Motor neuron (in vitro differentiated cells): ENCODE results near the gene ZNF410. TPM values are rescaled to one million over a fixed set of nuclear protein-coding genes. Genes with fewer than 3 reads are reported as not detected.
A peak's percentile ranks its signal among the peaks of the same experiment; 100 is the strongest.
"Not testable (repeated sequence)": the region's sequence is repeated elsewhere in the genome, so short reads cannot be mapped to it uniquely, and the experiment has no call there.

ENCODE experiments used
- ATAC-seq, 8 experiments: fragments of 200-7000 bp; cut with Tn5 transposase; replicated peaks in 6 of 8; 2 replicates each; pipeline ENCODE4 v1.8.0; 2021; ENCODE audit warnings: mild to moderate bottlenecking in 8 of 8, moderate library complexity in 8 of 8
- H3K27ac ChIP-seq, 2 donors: fragments of 250-450 bp; sonication (Bioruptor Pico); 2 replicates each; pipeline ENCODE4 v1.9.0; 2021; ENCODE audit warnings: antibody characterized with exemption in 2 of 2, mild to moderate bottlenecking in 2 of 2, moderate library complexity in 1 of 2
- H3K4me1 ChIP-seq, 2 donors: fragments of 250-450 bp; sonication (Bioruptor Pico); replicated peaks in 1 of 2; 2 replicates each; pipeline ENCODE4 v1.6.1; 2021; ENCODE audit warnings: antibody characterized with exemption in 2 of 2, mild to moderate bottlenecking in 2 of 2, moderate library complexity in 1 of 2
- H3K4me3 ChIP-seq, 5 donors: fragments of 250-450 bp; sonication (Bioruptor Pico); 2 replicates each; pipeline ENCODE4 v1.9.0; 2021; ENCODE audit warnings: antibody characterized with exemption in 5 of 5, mild to moderate bottlenecking in 5 of 5, moderate library complexity in 4 of 5
- WGBS, 10 experiments: fragments of 450-650 bp; shearing (Covaris generic); methylation state at CpG; one replicate each; pipeline ENCODE4 v1.0.0; 2022; 5-methylcytosine and 5-hydroxymethylcytosine counted together
- in situ Hi-C, 9 experiments: fragments of 400-800 bp; cut with MboI; loops; one replicate each; pipeline ENCODE4 v1.15.0; 2021; ENCODE audit warnings: low sequenced_read_pairs in 9 of 9, low pct_unique_long_range_greater_than_20kb in 2 of 9; ENCODE audit not compliant: unreplicated experiment in 9 of 9
- total RNA-seq, 8 experiments: library from RNA; unstranded; fragments of 300-600 nt; gene quantifications; 2 replicates each; pipeline versions ENCODE4 v1.2.3 to v1.2.4, GENCODE V29; 2022

Gene ZNF410
- total RNA-seq, 8 experiments from 2014 or later = 32.8 to 63.6 (median 41.4) TPM

DNA sequence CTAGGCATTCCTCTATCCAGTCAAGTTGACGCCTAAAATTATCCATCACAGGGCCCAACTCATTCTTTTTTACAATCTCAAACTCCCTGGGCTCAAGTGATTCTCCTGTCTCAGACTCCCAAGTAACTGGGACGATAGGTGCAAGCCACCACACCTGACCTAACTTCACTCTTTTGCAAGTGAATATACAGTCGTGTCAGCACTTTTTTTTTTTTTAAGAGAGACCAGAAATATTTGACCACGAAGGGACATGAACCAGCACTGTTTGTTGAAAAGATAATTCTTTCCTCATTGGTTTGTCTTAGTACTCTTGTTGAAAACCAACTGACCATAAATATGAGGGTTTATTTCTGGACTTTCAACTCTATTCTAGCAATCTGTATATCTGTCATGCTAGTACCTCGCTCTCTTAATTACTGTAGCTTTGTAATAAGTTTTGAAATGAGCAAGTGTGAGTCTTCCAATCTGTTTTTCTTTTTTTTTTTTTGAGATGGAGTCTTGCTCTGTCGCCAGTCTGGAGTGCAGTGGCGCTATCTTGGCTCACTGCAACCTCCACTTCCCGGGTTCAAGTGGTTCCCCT, 21.0 kb upstream of the ZNF410 start:
- no peak for ATAC-seq
- Histone ChIP-seq H3K27ac (no peak overlapping the region), H3K4me3 (no peak overlapping the region), H3K4me1 (no peaks in the 10 kb centered on the region)
- WGBS, 10 experiments = 68 to 100% (median 85%) methylated on average over 3 to 7 of the region's 8 CpGs; no CpG with 5 or more reads in 1 of the 10 experiments
- in situ Hi-C loops = no loop called here

GRCh38 chr14:73869754-73870153, 16.9 kb upstream of the ZNF410 start:
- ATAC-seq, H3K27ac ChIP-seq, H3K4me3 ChIP-seq, in situ Hi-C loops, H3K4me1 ChIP-seq: not testable (repeated sequence)
- WGBS, 10 experiments = 40 to 100% (median 100%) methylated on average over 1 to 7 of the region's 11 CpGs; no CpG with 5 or more reads in 2 of the 10 experiments

GRCh38 chr14:73870525-73871235, 16.0 kb upstream of the ZNF410 start:
- H3K27ac ChIP-seq = no peak overlapping the region
- ATAC-seq = no peak
- 82 to 100% (median 100%) methylated on average over 1 to 2 of the region's 2 CpGs; no CpG with 5 or more reads in 2 of the 10 experiments for WGBS, 10 experiments
- no peaks in the 10 kb centered on the region for H3K4me1 ChIP-seq
- no peak overlapping the region for H3K4me3 ChIP-seq
- in situ Hi-C loops = no loop called here

GRCh38 chr14:73873660-73874059, 13.0 kb upstream of the ZNF410 start:
- WGBS, 10 experiments = 88 to 100% (median 100%) methylated on average over 1 to 3 of the region's 3 CpGs; no CpG with 5 or more reads in 3 of the 10 experiments
- in situ Hi-C loops = no loop called here
- no peak for ATAC-seq

GRCh38 chr14:73877790-73878189, 8.9 kb upstream of the ZNF410 start:
- WGBS, 10 experiments = 89 to 100% (median 100%) methylated on average over 1 to 3 of the region's 3 CpGs; no CpG with 5 or more reads in 4 of the 10 experiments
- no peaks in the 10 kb centered on the region for H3K4me1 ChIP-seq
- no peak overlapping the region for H3K4me3 ChIP-seq
- no peak overlapping the region for H3K27ac ChIP-seq
- no peak for ATAC-seq
- in situ Hi-C loops = no loop called here

More at GRCh38 chr14:73873660-73874059, 13.0 kb upstream of the ZNF410 start:
- H3K4me3 ChIP-seq = no peak overlapping the region
- H3K4me1 ChIP-seq = no peaks in the 10 kb centered on the region
- no peak overlapping the region for H3K27ac ChIP-seq

DNA sequence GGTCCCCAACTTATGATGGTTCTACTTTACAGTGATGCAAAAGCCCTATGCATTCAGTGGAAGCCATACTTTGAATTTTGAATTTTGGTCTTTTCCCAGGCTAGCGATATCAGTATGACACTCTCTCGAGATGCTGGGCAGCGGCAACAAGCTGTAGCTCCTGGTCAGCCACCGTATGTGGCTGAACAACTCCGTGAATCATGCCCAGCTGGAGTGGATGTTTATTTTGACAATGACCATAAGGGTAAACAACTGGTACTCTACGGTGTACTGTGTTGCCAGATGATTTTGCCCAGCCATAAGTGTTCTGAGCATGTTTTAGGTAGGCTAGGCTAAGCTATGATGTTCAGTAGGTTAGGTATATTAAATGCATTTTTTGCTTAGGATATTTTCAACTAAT, 8.2 kb upstream of the ZNF410 start:
- H3K4me3 ChIP-seq = no peak overlapping the region
- H3K4me1 ChIP-seq = no peaks in the 10 kb centered on the region
- H3K27ac ChIP-seq = no peak overlapping the region
- 62 to 100% (median 88%) methylated on average over 1 to 6 of the region's 6 CpGs; no CpG with 5 or more reads in 1 of the 10 experiments for WGBS, 10 experiments
- in situ Hi-C loops = no loop called here
- ATAC-seq = no peak

DNA sequence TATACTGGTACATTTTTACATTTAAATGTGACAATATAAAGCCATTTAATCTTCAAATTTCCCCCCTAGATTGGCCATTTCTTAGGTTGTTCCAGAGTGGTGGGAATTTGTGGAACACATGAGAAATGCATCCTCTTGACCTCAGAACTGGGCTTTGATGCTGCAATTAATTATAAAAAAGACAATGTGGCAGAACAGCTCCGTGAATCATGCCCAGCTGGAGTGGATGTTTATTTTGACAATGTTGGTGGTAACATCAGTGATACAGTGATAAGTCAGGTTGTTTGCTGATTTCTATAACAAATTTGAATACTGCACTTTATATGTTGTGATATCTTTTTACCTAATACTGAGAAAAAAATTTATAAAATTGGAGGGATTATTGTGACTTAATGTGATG, 7.6 kb upstream of the ZNF410 start:
- 0 to 100% (median 60%) methylated on average over 1 of the region's 1 CpG; no CpG with 5 or more reads in 1 of the 10 experiments for WGBS, 10 experiments
- in situ Hi-C loops = no loop called here
- Histone ChIP-seq H3K4me1 (no peaks in the 10 kb centered on the region), H3K27ac (no peak overlapping the region), H3K4me3 (no peak overlapping the region)
- no peak for ATAC-seq

- in situ Hi-C loops = no loop called here
- no peak for ATAC-seq
- Histone ChIP-seq H3K27ac (no peak overlapping the region), H3K4me1 (peaks cover 14% of the 10 kb centered on the region in 2 donors), H3K4me3 (no peak overlapping the region)
- WGBS, 10 experiments = 42 to 100% (median 78%) methylated on average over 1 to 7 of the region's 8 CpGs
Observed at GRCh38 chr14:73884438-73885190, 2.0 kb upstream of the ZNF410 start.

GRCh38 chr14:73887318-73887616, 608 bp downstream of the ZNF410 start:
- WGBS, 10 experiments = 0 to 4% (median 0%) methylated on average over 2 to 7 of the region's 7 CpGs; no CpG with 5 or more reads in 3 of the 10 experiments
- Histone ChIP-seq H3K4me1 (peaks cover 14% of the 10 kb centered on the region in 2 donors), H3K4me3 (peak overlapping the region; percentile 56 to 92 (median 87)), H3K27ac (peak overlapping the region; percentile 55 to 90)
- ATAC-seq = no peak
- in situ Hi-C loops = no loop called here

- ATAC-seq = no peak
- no peak overlapping the region for H3K27ac ChIP-seq
- H3K4me1 ChIP-seq = peaks cover 14% of the 10 kb centered on the region in 2 donors
- in situ Hi-C loops = no loop called here
- 13 to 83% (median 34%) methylated on average over 1 to 7 of the region's 7 CpGs for WGBS, 10 experiments
- peak overlapping the region; percentile 56 to 92 (median 87) for H3K4me3 ChIP-seq
Observed at GRCh38 chr14:73887694-73888459, 1.2 kb downstream of the ZNF410 start.

DNA sequence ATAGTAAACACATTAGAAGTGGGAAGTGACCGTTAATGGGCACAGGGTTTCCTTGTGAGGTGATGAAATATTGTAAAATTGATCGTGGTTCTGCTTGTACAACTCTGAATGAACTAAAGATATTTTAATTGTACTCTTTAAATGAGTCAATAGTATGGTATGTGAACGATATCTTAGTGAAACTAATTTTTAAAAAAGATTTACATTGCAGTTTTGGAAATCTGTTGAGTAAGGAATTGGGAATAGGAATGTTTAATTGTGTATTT, 1.7 kb downstream of the ZNF410 start:
- WGBS, 10 experiments = 0 to 100% (median 71%) methylated on average over 1 to 3 of the region's 3 CpGs; no CpG with 5 or more reads in 1 of the 10 experiments
- ATAC-seq = no peak
- peak overlapping the region in 1 of 5 donors; percentile 74 for H3K4me3 ChIP-seq
- in situ Hi-C loops = no loop called here
- no peak overlapping the region for H3K27ac ChIP-seq
- peaks cover 14% of the 10 kb centered on the region in 2 donors for H3K4me1 ChIP-seq

DNA sequence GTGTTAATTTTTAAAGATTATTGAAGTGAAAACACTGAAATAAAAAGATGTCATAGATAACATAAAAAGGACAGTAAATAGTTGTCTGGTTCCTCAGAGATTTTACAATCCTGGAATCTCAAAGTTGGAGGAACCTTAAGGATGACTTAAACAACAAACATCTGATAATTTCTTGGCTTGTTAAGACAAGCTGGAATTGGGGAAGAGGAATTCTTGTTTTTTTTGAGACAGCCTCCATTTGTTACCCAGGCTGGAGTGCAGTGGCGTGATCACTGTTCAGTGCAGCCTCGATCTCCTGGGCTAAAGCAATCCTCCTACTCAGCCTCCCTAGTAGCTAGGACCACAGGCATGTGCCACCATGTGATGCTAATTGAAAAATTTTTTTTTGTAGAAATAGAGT, 2.3 kb downstream of the ZNF410 start:
- in situ Hi-C loops = no loop called here
- H3K4me3 ChIP-seq = no peak overlapping the region
- peaks cover 14% of the 10 kb centered on the region in 2 donors for H3K4me1 ChIP-seq
- H3K27ac ChIP-seq = no peak overlapping the region
- ATAC-seq = no peak
- WGBS, 10 experiments = 29 to 100% (median 83%) methylated on average over 1 to 2 of the region's 2 CpGs; no CpG with 5 or more reads in 5 of the 10 experiments

GRCh38 chr14:73889376-73889775, 2.7 kb downstream of the ZNF410 start:
- in situ Hi-C loops = no loop called here
- ATAC-seq = no peak
- no peak overlapping the region for H3K4me3 ChIP-seq
- no peak overlapping the region for H3K27ac ChIP-seq
- H3K4me1 ChIP-seq = peaks cover 14% of the 10 kb centered on the region in 2 donors
- 44 to 97% (median 79%) methylated on average over 1 to 5 of the region's 5 CpGs; no CpG with 5 or more reads in 2 of the 10 experiments for WGBS, 10 experiments
